ENCODE results near the gene PIM2. TPM values are rescaled to one million over a fixed set of nuclear protein-coding genes. Genes with fewer than 3 reads are reported as not detected.
A peak's percentile ranks its signal among the peaks of the same experiment; 100 is the strongest.

PIM2 gene
- total RNA-seq, 1 experiment from 2014 or later, result 15.6 TPM

GRCh38 chrX:48958635-48959094, 39.8 kb upstream of the PIM2 start:
- Histone ChIP-seq H3K4me2 (ENCODE audit: low read length) (peak overlapping the region; percentile 79), H2AFZ (ENCODE audit: low read depth, low read length, poor library complexity, severe bottlenecking) (no peak overlapping the region), H3K79me2 (ENCODE audit: insufficient read depth, low read length) (peaks cover 35% of the 10 kb centered on the region), H3K4me1 (ENCODE audit: control insufficient read depth in 1 of 2, insufficient read depth in 2 of 2, low read length in 2 of 2) (peaks cover 11 to 18% of the 10 kb centered on the region in 2 experiments), H3K27me3 (ENCODE audit: insufficient read depth, low read length) (no peaks in the 10 kb centered on the region), H4K20me1 (ENCODE audit: insufficient read depth) (no peaks in the 10 kb centered on the region), H3K36me3 (ENCODE audit: control insufficient read depth in 1 of 2, insufficient read depth in 2 of 2, low read length in 2 of 2) (peaks cover 7 to 14% of the 10 kb centered on the region in 2 experiments; a peak in 2 of 4 replicates), H3K9ac (ENCODE audit: low read length) (peak overlapping the region; percentile 82), H3K4me3 (replicated peaks in 1 of 2; ENCODE audit: low read depth in 1 of 2, low read length in 2 of 2) (peak overlapping the region; percentile 52 to 76), H3K9me3 (ENCODE audit: control insufficient read depth in 1 of 2, insufficient read depth in 1 of 2, low read depth in 1 of 2, low read length in 2 of 2) (no peaks in the 10 kb centered on the region), H3K9me2 (ENCODE audit: insufficient read depth) (no peaks in the 10 kb centered on the region), H3K27ac (ENCODE audit: low read depth, low read length) (peak overlapping the region; percentile 93)
- POLR2A ChIA-PET, result interaction anchor here (1.3 to 1.6 kb wide), 3 partner anchors 14 to 81 kb away, joined by 3 to 4 read pairs (median 4); partner anchors contain the start of genes PQBP1 and TIMM17B
- CTCF ChIA-PET, result no interaction called here
- intact Hi-C loops (cut with micrococcal nuclease), result loop anchor here (2.0 kb wide), 1 partner anchor 84 kb away; the partner anchor contains the start of gene TFE3
- ATAC-seq (no peak), DNase-seq (ENCODE audit: low read depth, low spot score) (no peak)
- RAD21 ChIA-PET (ENCODE audit: low non-redundant PET in 1 of 2, low total read pairs in 2 of 2, uncharacterized antibody in 2 of 2, unreplicated experiment in 2 of 2), result no interaction called here
- TF ChIP-seq CTCF (IDR thresholded peaks at IDR 0.05 in 2 of 3, conservative IDR thresholded peaks at IDR 0.05 in 1 of 3; ENCODE audit: borderline replicate concordance in 1 of 3, insufficient read depth in 1 of 3, low read depth in 2 of 3, low read length in 2 of 3) (no peak), YY1 (IDR thresholded peaks at IDR 0.05; ENCODE audit: extremely low read depth, insufficient replicate concordance, low read depth, low read length) (no peak), SP1 (IDR thresholded peaks at IDR 0.05; ENCODE audit: low read depth) (no peak), MAX (IDR thresholded peaks at IDR 0.05) (no peak), ELF1 (IDR thresholded peaks at IDR 0.05; ENCODE audit: borderline replicate concordance, low read depth) (no peak), SIN3A (IDR thresholded peaks at IDR 0.05; ENCODE audit: low read depth) (no peak), CEBPB (IDR thresholded peaks at IDR 0.05; ENCODE audit: low read depth) (no peak), EZH2phosphoT487 (IDR thresholded peaks at IDR 0.05; ENCODE audit: borderline replicate concordance) (no peak), EGR1 (IDR thresholded peaks at IDR 0.05; ENCODE audit: low read depth) (no peak), ZBTB33 (IDR thresholded peaks at IDR 0.05; ENCODE audit: extremely low read depth, insufficient replicate concordance, low read length) (no peak), POLR2AphosphoS5 (IDR thresholded peaks at IDR 0.05; ENCODE audit: low read depth, low read length) (no peak), RAD21 (IDR thresholded peaks at IDR 0.05; ENCODE audit: low read depth) (no peak), ATF3 (IDR thresholded peaks at IDR 0.05) (no peak), FOSL1 (IDR thresholded peaks at IDR 0.05; ENCODE audit: low read depth) (no peak), CBX3 (IDR thresholded peaks at IDR 0.05; ENCODE audit: low read depth) (no peak), JUND (IDR thresholded peaks at IDR 0.05) (no peak), EZH2 (IDR thresholded peaks at IDR 0.05) (no peak), SRF (IDR thresholded peaks at IDR 0.05; ENCODE audit: low read depth) (no peak), ZNF274 (IDR thresholded peaks at IDR 0.05; ENCODE audit: low read depth, low read length) (no peak), POLR2A (IDR thresholded peaks at IDR 0.05; ENCODE audit: borderline replicate concordance, extremely low read depth, insufficient read depth, insufficient read length) (no peak)
- TSS peak; percentile 76 for BruUV-seq (replicated peaks)
